Measurements from ENCODE around the gene MAB21L3. TPM values are rescaled to one million over a fixed set of nuclear protein-coding genes. Genes with fewer than 3 reads are reported as not detected.
A peak's percentile ranks its signal among the peaks of the same experiment; 100 is the strongest.

The MAB21L3 gene
- total RNA-seq, 1 donor from 2014 or later: not detected

DNA sequence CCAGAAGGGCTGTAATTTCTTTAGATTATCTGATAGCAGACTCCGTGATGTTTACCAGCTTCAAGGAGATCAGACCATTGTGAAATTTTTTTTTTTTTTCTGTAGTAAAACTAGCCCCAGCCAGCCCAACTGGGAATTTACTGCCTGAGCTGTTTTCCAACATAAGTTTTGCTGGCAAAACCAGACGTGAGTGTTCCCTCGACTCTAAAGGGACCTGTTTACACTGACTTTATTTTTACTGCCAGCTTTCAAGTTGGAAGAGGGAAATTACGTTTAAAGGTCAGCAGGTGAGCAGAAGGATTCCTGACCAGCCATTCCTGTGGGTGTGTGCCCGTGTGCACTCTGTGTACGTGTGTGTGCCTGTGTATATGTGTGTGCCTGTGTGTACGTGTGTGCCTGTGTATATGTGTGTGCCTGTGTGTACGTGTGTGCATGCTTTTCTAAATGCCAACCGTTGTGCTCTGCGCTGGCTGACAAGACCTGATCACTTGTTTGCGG is 374 bp downstream of the MAB21L3 start:
- Mint-ChIP-seq H3K4me3 (peak overlapping the region; percentile 35), H3K4me1 (ENCODE audit: unreplicated experiment) (peaks cover 18% of the 10 kb centered on the region), H3K27ac (peak overlapping the region; percentile 66), H3K36me3 (no peaks in the 10 kb centered on the region), H3K9me3 (no peaks in the 10 kb centered on the region), H3K27me3 (no peaks in the 10 kb centered on the region)
- no peak for DNase-seq (ENCODE audit: extremely low spot score, unreplicated experiment)
- TF ChIP-seq, protein P1, sequence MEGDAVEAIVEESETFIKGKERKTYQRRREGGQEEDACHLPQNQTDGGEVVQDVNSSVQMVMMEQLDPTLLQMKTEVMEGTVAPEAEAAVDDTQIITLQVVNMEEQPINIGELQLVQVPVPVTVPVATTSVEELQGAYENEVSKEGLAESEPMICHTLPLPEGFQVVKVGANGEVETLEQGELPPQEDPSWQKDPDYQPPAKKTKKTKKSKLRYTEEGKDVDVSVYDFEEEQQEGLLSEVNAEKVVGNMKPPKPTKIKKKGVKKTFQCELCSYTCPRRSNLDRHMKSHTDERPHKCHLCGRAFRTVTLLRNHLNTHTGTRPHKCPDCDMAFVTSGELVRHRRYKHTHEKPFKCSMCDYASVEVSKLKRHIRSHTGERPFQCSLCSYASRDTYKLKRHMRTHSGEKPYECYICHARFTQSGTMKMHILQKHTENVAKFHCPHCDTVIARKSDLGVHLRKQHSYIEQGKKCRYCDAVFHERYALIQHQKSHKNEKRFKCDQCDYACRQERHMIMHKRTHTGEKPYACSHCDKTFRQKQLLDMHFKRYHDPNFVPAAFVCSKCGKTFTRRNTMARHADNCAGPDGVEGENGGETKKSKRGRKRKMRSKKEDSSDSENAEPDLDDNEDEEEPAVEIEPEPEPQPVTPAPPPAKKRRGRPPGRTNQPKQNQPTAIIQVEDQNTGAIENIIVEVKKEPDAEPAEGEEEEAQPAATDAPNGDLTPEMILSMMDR (conservative IDR thresholded peaks at IDR 0.05): no peak

DNA sequence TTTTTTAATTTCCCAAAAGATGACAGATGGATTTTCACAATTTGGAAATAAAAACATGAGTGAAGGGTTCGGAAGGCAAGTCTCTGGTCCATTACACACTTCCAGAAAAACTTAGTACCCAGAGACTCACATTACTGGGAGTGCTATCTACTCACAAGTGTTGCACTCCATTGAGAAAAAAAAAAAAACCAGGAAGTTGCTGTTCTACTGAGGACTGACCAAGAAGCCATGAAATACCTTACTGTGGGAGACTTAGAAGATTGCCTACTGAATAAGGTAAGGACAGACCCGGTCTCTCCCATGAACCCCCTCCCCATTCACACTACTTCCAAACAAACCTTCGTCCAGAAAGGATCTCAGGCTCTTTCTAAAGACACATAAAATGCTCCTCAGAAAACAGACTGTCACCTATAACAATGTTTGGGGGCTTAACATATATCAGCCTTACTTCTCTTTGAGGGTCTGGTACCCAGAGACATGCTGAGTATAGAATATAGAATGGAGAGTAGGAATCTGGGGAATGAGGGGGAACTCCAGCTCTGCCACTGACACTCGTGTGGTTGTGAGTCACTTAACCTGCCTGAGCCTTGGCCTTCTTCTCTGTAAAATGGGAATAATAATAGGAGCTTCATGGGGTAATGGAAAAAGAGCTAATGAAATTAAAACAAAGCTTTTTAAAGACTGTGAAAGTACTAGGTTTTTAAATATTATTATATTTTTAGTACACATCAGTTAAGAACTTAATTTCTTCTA is 1.4 kb downstream of the MAB21L3 start:
- Mint-ChIP-seq H3K36me3 (no peaks in the 10 kb centered on the region), H3K27me3 (no peaks in the 10 kb centered on the region), H3K4me1 (ENCODE audit: unreplicated experiment) (peaks cover 18% of the 10 kb centered on the region), H3K9me3 (no peaks in the 10 kb centered on the region), H3K4me3 (no peak overlapping the region), H3K27ac (no peak overlapping the region)
- no peak for DNase-seq (ENCODE audit: extremely low spot score, unreplicated experiment)
- TF ChIP-seq, protein P1 (conservative IDR thresholded peaks at IDR 0.05): no peak

DNA sequence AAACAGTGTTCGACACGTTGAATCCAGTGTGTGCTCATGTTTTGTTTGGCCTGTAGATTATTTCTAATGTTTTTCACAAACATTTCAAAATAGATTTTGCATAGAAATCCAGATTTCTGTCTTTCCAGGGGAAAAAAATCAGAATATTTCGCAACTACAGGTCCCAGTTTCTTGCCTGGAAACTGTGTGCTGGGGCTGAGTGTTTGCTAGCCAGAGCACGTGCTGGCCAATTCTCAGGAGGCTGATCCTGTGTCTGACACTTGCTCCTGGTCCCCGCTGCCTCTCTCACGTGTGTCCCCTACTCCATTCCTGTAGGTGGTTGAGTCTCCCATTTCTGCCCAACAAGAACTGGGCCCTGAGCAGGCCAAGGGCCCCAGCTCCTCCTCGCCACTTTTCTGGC is 2.4 kb downstream of the MAB21L3 start:
- no peak for DNase-seq (ENCODE audit: extremely low spot score, unreplicated experiment)
- no peaks in the 10 kb centered on the region for H3K27me3 Mint-ChIP-seq
- no peak overlapping the region for H3K27ac Mint-ChIP-seq
- H3K9me3 Mint-ChIP-seq: no peaks in the 10 kb centered on the region
- H3K4me3 Mint-ChIP-seq: no peak overlapping the region
- TF ChIP-seq, protein P1 (conservative IDR thresholded peaks at IDR 0.05): no peak
- no peaks in the 10 kb centered on the region for H3K36me3 Mint-ChIP-seq
- peaks cover 18% of the 10 kb centered on the region for H3K4me1 Mint-ChIP-seq (ENCODE audit: unreplicated experiment)

DNA sequence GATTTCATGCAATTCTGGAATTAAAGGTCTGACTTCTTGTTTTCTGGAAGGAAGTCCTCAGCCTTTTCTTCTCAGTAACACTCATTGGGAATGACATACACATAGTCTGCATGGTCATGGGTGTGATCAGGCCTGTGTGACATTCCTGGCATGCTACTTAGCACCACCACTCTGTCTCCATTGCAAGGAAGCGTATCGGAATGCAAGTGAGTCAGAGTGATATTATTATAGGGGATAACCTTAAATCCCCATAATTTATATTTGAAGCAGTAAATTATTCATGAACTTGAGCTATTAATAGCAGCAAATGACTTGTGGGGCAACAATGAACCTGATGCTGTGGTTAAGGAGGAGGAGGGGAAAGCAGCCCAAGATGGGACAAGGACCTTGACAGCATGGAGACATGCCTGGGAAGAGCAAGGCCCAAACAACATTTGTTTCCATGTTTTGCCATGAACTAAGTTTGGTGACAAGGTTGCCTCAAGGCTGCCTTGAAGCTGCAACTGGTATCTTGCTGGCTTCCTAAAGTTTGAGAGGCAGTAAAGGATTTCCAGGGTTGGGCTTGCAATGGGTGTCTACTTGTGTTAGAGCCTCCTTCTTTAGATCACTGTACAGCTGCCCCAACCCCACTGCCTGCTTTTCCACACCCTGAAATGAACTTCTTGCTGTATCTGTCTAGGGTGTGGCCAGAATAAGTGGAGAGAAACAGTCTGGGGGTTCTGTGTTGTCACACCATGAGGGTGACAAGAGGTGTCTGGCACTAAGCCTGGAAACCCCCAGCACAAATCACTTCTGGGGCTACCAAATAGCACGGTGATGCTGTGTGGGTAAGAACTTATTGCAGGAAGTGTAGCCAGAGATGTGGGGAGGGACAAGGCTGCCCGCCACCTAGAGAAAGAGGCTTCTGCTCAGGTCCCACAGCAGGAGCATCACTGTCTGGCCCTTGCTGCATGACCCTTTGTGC is 4.6 kb downstream of the MAB21L3 start:
- Mint-ChIP-seq H3K4me1 (ENCODE audit: unreplicated experiment) (peaks cover 11% of the 10 kb centered on the region), H3K27me3 (no peaks in the 10 kb centered on the region), H3K9me3 (no peaks in the 10 kb centered on the region), H3K4me3 (no peak overlapping the region), H3K27ac (no peak overlapping the region), H3K36me3 (no peaks in the 10 kb centered on the region)
- no peak for DNase-seq (ENCODE audit: extremely low spot score, unreplicated experiment)
- TF ChIP-seq, protein P1 (conservative IDR thresholded peaks at IDR 0.05): no peak

DNA sequence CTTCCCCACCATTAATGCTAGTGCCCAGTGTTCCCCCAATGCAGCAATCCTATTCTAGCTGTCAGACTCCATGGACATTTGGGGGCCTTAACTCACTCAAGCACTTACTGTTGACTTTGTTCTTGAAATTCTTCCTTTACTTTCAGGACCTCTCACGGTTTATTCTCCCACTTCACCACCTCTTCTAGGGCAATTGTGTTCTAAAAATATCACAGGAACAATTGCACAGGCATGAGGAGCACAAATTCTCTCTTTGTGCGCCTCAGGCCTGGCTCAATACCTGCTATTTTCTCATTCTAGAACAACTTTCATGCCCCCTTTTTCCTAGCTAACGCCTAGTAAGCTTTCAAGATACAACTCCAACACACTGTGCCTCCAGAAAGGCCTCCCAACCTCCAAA is 7.3 kb downstream of the MAB21L3 start:
- no peak for DNase-seq (ENCODE audit: extremely low spot score, unreplicated experiment)
- no peak overlapping the region for H3K27ac Mint-ChIP-seq
- H3K4me3 Mint-ChIP-seq: no peak overlapping the region
- no peaks in the 10 kb centered on the region for H3K27me3 Mint-ChIP-seq
- TF ChIP-seq, protein P1 (conservative IDR thresholded peaks at IDR 0.05): no peak
- peaks cover 7% of the 10 kb centered on the region for H3K4me1 Mint-ChIP-seq (ENCODE audit: unreplicated experiment)
- H3K9me3 Mint-ChIP-seq: no peaks in the 10 kb centered on the region
- no peaks in the 10 kb centered on the region for H3K36me3 Mint-ChIP-seq
